Activated CD4-positive, alpha-beta T cell treated with anti-CD3 and anti-CD28 coated beads for 4 hours (primary cell): ENCODE measurements around the gene SLIT2.

Experiments used
- DNase-seq, 2 donors: peaks; one replicate each; pipeline ENCODE4 v3.0.0-alpha.2; 2020

The SLIT2 gene

GRCh38 chr4:20251796-20252655, at the start of gene SLIT2:
Gene SLIT2, plus strand, starts transcription at chr4:20251905. Its CDS starts 1,911 bp downstream, at chr4:20253816.
- DNase-seq: no peak

- no peak for DNase-seq
Observed at GRCh38 chr4:20203508-20203907, 48.2 kb upstream of the SLIT2 start.

GRCh38 chr4:20217521-20217920, 34.2 kb upstream of the SLIT2 start:
- DNase-seq: no peak

- DNase-seq: no peak
Observed at GRCh38 chr4:20217951-20218350, 33.8 kb upstream of the SLIT2 start.

GRCh38 chr4:20219521-20219920, 32.2 kb upstream of the SLIT2 start:
- DNase-seq: no peak

GRCh38 chr4:20237894-20238537, 13.7 kb upstream of the SLIT2 start:
- no peak for DNase-seq

- DNase-seq: no peak
Observed at GRCh38 chr4:20248155-20248558, 3.5 kb upstream of the SLIT2 start.

GRCh38 chr4:20249333-20249732, 2.4 kb upstream of the SLIT2 start:
- DNase-seq: no peak

GRCh38 chr4:20251031-20251795, 492 bp upstream of the SLIT2 start:
- no peak for DNase-seq

- DNase-seq: no peak
Observed at GRCh38 chr4:20252656-20253282, 1.1 kb downstream of the SLIT2 start.

- DNase-seq: no peak
Observed at GRCh38 chr4:20253283-20253734, 1.6 kb downstream of the SLIT2 start.

- DNase-seq: no peak
Observed at GRCh38 chr4:20253735-20254409, 2.2 kb downstream of the SLIT2 start.

GRCh38 chr4:20254511-20255250, 3.0 kb downstream of the SLIT2 start:
- DNase-seq: no peak

GRCh38 chr4:20255251-20255586, 3.5 kb downstream of the SLIT2 start:
- no peak for DNase-seq

GRCh38 chr4:20255823-20256222, 4.1 kb downstream of the SLIT2 start:
- DNase-seq: no peak

- DNase-seq: no peak
Observed at GRCh38 chr4:20256381-20256881, 4.7 kb downstream of the SLIT2 start.

GRCh38 chr4:20259707-20260106, 8.0 kb downstream of the SLIT2 start:
- DNase-seq: no peak

GRCh38 chr4:20260821-20261220, 9.1 kb downstream of the SLIT2 start:
- no peak for DNase-seq

- DNase-seq: no peak
Observed at GRCh38 chr4:20262221-20262620, 10.5 kb downstream of the SLIT2 start.

GRCh38 chr4:20264688-20265087, 13.0 kb downstream of the SLIT2 start:
- DNase-seq: no peak

- DNase-seq: no peak
Observed at GRCh38 chr4:20265726-20266125, 14.0 kb downstream of the SLIT2 start.
